Keratinocyte (primary cell): ENCODE measurements around the gene GDPD4. TPM values are rescaled to one million over a fixed set of nuclear protein-coding genes. Genes with fewer than 3 reads are reported as not detected.

ENCODE experiments used
- DNase-seq: peaks from one replicate; pipeline ENCODE4 v3.0.0-alpha.2; 2011; ENCODE audit warnings: low read depth, missing footprints, low spot score
- FAIRE-seq: peaks from 2 replicates; lab custom pipeline; 2011; peaks lifted over from hg19 to GRCh38; lab: Jason Lieb, UNC
- H2AFZ ChIP-seq: 2 replicates; pipeline ENCODE4 v1.6.0; 2012; ENCODE audit warnings: low read length, control low read depth, inconsistent platforms; ENCODE audit not compliant: control insufficient read depth
- H3K27ac ChIP-seq: 2 replicates; pipeline ENCODE4 v1.5.1; 2011; ENCODE audit warnings: low read length; ENCODE audit not compliant: control insufficient read depth, insufficient read depth
- H3K27me3 ChIP-seq: 3 replicates; pipeline ENCODE4 v1.6.0; 2011; ENCODE audit warnings: low read length; ENCODE audit not compliant: control insufficient read depth, insufficient read depth; ENCODE audit errors: extremely low read depth
- H3K36me3 ChIP-seq, 2 experiments: 2 replicates in 1 of 2; 3 replicates in 1 of 2; pipeline ENCODE4 v1.5.1; 2011; ENCODE audit warnings: low read length in 2 of 2, mild to moderate bottlenecking in 1 of 2; ENCODE audit not compliant: control insufficient read depth in 2 of 2, insufficient read depth in 2 of 2; ENCODE audit errors: extremely low read depth in 1 of 2
- H3K4me1 ChIP-seq: 3 replicates; pipeline ENCODE4 v1.5.1; 2011; ENCODE audit warnings: low read length; ENCODE audit not compliant: control insufficient read depth, insufficient read depth; ENCODE audit errors: extremely low read depth
- H3K4me2 ChIP-seq: 3 replicates; pipeline ENCODE4 v1.6.0; 2011; ENCODE audit warnings: low read depth, low read length; ENCODE audit not compliant: control insufficient read depth, insufficient read depth; ENCODE audit errors: extremely low read depth
- H3K4me3 ChIP-seq, 3 experiments: fragments of 200-600 bp in 1 of 3; sonication (generic) in 1 of 3; 2 replicates in 2 of 3; 3 replicates in 1 of 3; pipeline ENCODE4 v1.5.1; 2011 to 2016; ENCODE audit warnings: low read length in 3 of 3, mild to moderate bottlenecking in 3 of 3, control low read depth in 2 of 3, inconsistent platforms in 1 of 3, low read depth in 1 of 3, mixed read lengths in 1 of 3, mixed run types in 1 of 3, moderate library complexity in 1 of 3; ENCODE audit not compliant: control insufficient read depth in 2 of 3, insufficient read depth in 2 of 3; ENCODE audit errors: extremely low read depth in 1 of 3
- H3K79me2 ChIP-seq: 2 replicates; pipeline ENCODE4 v1.6.0; 2012; ENCODE audit warnings: low read length; ENCODE audit not compliant: control insufficient read depth, insufficient read depth
- H3K9ac ChIP-seq: 3 replicates; pipeline ENCODE4 v1.6.0; 2011; ENCODE audit warnings: low read length; ENCODE audit not compliant: control insufficient read depth, insufficient read depth; ENCODE audit errors: extremely low read depth
- H3K9me1 ChIP-seq: 3 replicates; pipeline ENCODE4 v1.6.0; 2011; ENCODE audit warnings: low read length; ENCODE audit not compliant: control insufficient read depth, insufficient read depth; ENCODE audit errors: extremely low read depth
- H3K9me3 ChIP-seq: 2 replicates; pipeline ENCODE4 v1.5.1; 2012; ENCODE audit warnings: low read depth, low read length; ENCODE audit not compliant: control insufficient read depth
- H4K20me1 ChIP-seq: 3 replicates; pipeline ENCODE4 v1.6.0; 2011; ENCODE audit warnings: low read length; ENCODE audit not compliant: control insufficient read depth, insufficient read depth; ENCODE audit errors: extremely low read depth
- CTCF ChIP-seq, 3 experiments: IDR thresholded peaks in 1 of 3; conservative IDR thresholded peaks in 1 of 3; optimal IDR thresholded peaks in 1 of 3; 2 replicates in 2 of 3; 3 replicates in 1 of 3; pipeline versions ENCODE3 to v1.5.1; 2011; ENCODE audit warnings: low read length in 3 of 3, mild to moderate bottlenecking in 3 of 3, moderate library complexity in 2 of 3, control low read depth in 1 of 3, inconsistent platforms in 1 of 3; ENCODE audit not compliant: insufficient read depth in 2 of 3; ENCODE audit errors: extremely low read depth in 1 of 3
- EZH2 ChIP-seq: IDR thresholded peaks from one replicate; pipeline ENCODE4 v1.6.1; 2012; ENCODE audit warnings: inconsistent platforms, mild to moderate bottlenecking, low read length, moderate library complexity
- dilution Hi-C: fragments of 300-500 bp; cut with MboI; formaldehyde crosslinking; loops from one replicate; pipeline ENCODE4 v1.7.0; 2020; ENCODE audit warnings: low sequenced_read_pairs; ENCODE audit not compliant: extremely low pct_ligation_motif_present
- polyA plus RNA-seq, 5 experiments: library from polyadenylated mRNA; depleted of rRNA in 3 of 5; stranded (reverse) in 3 of 5; stranded (forward) in 1 of 5; unstranded in 1 of 5; fragments of >200 nt; gene quantifications; 1 replicate in 1 of 5; 2 replicates in 3 of 5; 3 replicates in 1 of 5; pipeline versions ENCODE4 v1.2.1 to v1.2.3, GENCODE V29; 2011 to 2012; ENCODE audit warnings: missing spikeins in 2 of 5, low read depth in 1 of 5, low replicate concordance in 1 of 5

Gene GDPD4
- polyA plus RNA-seq, 1 donor (not counting 4 experiments of a cell fraction or from before 2014, with no cell fraction given), result not detected

GRCh38 chr11:77233011-77233410 is 68.5 kb downstream of the GDPD4 start:
- Histone ChIP-seq H3K9me1 (no peaks in the 10 kb centered on the region), H3K9me3 (no peaks in the 10 kb centered on the region), H3K27ac (no peak overlapping the region), H3K4me3 (no peak overlapping the region), H3K79me2 (no peaks in the 10 kb centered on the region), H3K4me1 (no peaks in the 10 kb centered on the region), H3K36me3 (no peaks in the 10 kb centered on the region), H3K27me3 (no peaks in the 10 kb centered on the region), H4K20me1 (no peaks in the 10 kb centered on the region), H2AFZ (no peak overlapping the region), H3K9ac (no peak overlapping the region), H3K4me2 (no peak overlapping the region)
- DNase-seq, result no peak
- TF ChIP-seq EZH2 (no peak), CTCF (optimal IDR thresholded peaks at IDR 0.05 in 1 of 3, IDR thresholded peaks at IDR 0.05 in 1 of 3, conservative IDR thresholded peaks at IDR 0.05 in 1 of 3; ENCODE audit: extremely low read depth in 1 of 3, insufficient read depth in 2 of 3, low read length in 3 of 3) (no peak)
- FAIRE-seq, result no peak
- dilution Hi-C loops, result no loop called here

- Histone ChIP-seq H3K9me1 (no peaks in the 10 kb centered on the region), H3K9me3 (no peaks in the 10 kb centered on the region), H3K9ac (no peak overlapping the region), H3K36me3 (no peaks in the 10 kb centered on the region), H3K79me2 (no peaks in the 10 kb centered on the region), H3K27ac (no peak overlapping the region), H3K4me3 (no peak overlapping the region), H3K27me3 (no peaks in the 10 kb centered on the region), H3K4me1 (no peaks in the 10 kb centered on the region), H3K4me2 (no peak overlapping the region), H2AFZ (no peak overlapping the region), H4K20me1 (no peaks in the 10 kb centered on the region)
- DNase-seq, result no peak
- FAIRE-seq, result no peak
- dilution Hi-C loops, result no loop called here
- TF ChIP-seq CTCF (optimal IDR thresholded peaks at IDR 0.05 in 1 of 3, IDR thresholded peaks at IDR 0.05 in 1 of 3, conservative IDR thresholded peaks at IDR 0.05 in 1 of 3; ENCODE audit: extremely low read depth in 1 of 3, insufficient read depth in 2 of 3, low read length in 3 of 3) (no peak), EZH2 (no peak)
These were observed 69.2 kb downstream of the GDPD4 start for GRCh38 chr11:77232242-77232641.
